SK-N-DZ (cell line): Measurements from ENCODE around the gene ATP13A1.
"Not testable (repeated sequence)": the region's sequence is repeated elsewhere in the genome, so short reads cannot be mapped to it uniquely, and the experiment has no call there.

Experiments used
- DNase-seq: peaks from one replicate; pipeline ENCODE4 v3.0.0-alpha.2; 2015; ENCODE audit warnings: low spot score
- small RNA-seq, 2 experiments: library from RNA; depleted of rRNA; stranded (forward); fragments of <200 nt; gene quantifications; one replicate each; pipeline ENCODE3, GENCODE V24; 2014

ATP13A1 gene

GRCh38 chr19:19623383-19623782 is 40.1 kb downstream of the ATP13A1 start:
- DNase-seq: no peak

- DNase-seq: no peak
Observed at GRCh38 chr19:19619849-19620210, 43.6 kb downstream of the ATP13A1 start.

DNA sequence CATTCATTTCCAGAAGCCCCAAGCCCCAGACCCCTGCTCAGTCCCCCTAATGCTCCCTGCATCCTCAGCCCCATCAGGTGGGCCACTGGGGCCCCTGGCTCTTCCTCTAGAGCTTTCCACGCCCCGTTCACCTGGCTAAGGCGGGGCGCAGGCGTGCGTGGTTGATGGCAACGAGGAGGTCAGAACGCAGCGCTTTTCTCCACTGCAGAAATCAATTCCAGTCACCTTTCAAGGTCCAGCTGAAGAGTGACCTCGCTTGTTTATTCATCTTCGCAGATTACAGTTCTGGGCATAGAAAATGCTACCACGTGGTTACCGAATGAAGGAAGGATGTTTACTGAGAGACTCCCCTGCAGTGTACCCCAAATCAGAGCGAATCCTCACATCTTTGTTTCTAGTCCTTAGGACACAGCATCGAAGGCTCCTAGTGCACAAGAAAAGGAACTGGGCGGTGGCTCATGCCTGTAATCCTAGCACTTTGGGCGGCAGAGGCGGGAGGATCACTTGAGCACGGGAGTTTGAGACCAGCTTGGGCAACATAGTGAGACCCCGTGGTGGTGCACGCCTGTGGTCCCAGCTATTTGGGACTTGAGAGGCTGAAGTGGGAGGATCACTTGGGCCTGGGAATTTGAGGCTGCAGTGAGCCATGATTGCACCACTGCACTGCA is 44.2 kb downstream of the ATP13A1 start:
- DNase-seq: no peak

DNA sequence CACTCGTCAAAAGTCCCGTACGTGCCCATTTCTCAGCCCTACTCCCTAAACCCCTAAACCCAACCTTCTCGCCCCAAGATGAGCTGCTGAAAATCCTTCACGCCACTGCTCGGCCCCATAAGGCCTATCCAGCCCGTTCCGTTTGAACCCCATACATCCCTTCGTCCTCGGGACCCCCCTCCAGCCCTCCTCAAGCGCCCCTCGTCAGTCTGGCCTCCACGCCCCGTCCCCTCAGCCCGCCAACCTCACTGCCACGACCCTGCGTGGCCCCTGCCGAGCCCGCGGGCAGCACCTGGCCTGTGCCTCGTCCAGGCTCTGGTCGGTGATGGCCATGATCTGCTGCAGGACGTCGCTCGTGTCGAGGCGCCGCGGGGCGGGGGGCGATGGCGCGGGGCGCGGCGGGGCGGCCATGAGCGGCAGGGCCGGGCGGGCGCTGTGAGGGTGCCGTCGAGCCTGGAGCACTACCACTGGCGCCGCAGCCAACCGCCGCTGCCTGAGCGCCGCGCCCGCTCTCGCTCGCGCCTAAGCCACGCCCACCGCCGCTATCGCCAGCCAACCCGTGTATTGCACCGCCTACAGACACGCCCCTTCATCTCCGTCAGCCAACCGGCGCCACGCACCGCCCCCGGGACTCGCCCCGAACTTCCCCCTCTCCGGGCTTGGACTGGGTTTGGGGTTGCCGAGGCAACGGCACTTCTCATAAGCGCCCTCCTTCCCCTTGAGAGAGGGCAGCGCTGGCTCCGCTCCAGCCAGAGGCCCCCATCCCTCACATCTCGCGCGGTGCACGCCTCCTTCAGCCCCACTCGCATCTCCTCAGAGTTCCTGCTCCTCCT is 45.0 kb downstream of the ATP13A1 start, which contains the start of gene PBX4:
Gene PBX4 (minus strand): TSS at position 469 of the 833 bp plus-strand sequence. CDS start 58 bp downstream, at position 411.
- peak; percentile 96 for DNase-seq

DNA sequence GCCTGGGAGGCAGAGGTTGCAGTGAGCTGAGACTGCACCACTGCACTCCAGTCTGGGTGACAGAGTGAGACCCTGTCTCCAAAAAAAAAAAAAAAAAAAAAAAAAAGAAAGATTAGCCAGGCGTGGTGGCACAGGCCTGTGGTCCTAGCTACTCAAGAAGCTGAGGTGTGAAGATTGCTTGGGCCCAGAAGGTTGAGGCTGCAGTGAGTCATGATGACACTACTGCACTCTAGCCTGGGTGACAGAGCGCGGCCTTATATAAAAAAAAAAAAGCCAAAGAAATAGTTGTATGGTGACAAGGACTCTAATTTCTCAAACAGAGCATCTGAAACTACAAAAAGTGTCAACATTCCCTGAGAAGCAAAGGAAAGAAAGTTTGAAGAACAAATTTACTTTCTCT is 48.4 kb downstream of the ATP13A1 start:
- no peak for DNase-seq

- DNase-seq: no peak
Observed at GRCh38 chr19:19613506-19613905, 50.0 kb downstream of the ATP13A1 start.

DNA sequence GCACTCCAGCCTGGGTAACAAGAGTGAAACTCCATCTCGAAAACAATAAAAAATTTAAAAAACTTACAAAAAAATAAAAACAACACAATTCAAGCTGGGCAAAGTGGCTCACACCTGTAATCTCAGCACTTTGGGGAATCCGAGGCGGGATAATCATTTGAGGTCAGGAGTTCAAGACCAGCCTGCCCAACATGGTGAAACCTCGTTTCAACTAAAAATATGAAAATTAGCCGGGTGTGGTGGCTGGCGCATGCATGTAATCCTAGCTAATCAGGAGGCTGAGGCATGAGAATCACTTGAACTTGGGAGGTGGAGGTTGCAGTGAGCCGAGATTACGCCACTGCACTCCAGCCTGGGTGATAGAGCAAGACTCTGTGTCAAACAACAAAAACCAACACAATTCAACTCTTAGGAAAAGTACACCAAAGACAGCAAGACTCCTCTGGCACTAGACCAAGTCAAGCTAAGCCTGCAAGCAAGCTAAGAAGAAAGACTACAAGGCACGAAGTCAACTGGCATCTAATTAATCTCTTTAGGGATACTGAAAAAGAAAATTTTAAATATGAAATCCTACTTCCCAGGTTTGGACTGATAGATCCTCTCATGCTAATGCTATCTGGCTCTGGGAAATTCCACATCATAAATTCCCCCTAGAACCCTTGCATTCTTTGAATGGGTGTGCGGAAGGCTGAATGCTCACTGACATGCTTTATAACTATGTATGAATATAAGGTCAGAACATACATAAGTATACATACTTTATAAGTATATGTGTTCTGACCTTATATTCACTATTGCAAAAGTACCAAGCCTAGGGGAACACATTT is 52.9 kb downstream of the ATP13A1 start:
- no peak for DNase-seq

GRCh38 chr19:19606686-19607085 is 56.8 kb downstream of the ATP13A1 start:
- DNase-seq: not testable (repeated sequence)

DNA sequence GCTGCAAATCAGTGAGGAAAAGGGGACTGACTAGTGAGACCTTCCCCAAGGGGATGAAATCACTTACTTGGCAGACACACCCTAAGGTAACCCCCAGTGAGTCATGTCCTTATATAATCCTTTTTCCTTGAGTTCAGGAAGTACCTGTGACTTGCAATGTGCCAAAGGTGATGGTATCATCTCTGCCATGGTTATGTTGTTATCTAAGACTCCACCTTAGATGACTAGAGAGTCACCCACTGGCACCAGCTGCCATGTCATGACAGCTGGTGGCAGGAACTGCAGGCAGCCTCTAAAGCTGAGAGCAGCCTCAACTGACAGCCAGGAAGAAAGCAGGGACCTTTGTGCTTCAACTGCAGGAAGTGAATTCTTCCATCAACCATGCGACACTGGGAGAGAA is 57.5 kb downstream of the ATP13A1 start:
- DNase-seq: no peak

DNA sequence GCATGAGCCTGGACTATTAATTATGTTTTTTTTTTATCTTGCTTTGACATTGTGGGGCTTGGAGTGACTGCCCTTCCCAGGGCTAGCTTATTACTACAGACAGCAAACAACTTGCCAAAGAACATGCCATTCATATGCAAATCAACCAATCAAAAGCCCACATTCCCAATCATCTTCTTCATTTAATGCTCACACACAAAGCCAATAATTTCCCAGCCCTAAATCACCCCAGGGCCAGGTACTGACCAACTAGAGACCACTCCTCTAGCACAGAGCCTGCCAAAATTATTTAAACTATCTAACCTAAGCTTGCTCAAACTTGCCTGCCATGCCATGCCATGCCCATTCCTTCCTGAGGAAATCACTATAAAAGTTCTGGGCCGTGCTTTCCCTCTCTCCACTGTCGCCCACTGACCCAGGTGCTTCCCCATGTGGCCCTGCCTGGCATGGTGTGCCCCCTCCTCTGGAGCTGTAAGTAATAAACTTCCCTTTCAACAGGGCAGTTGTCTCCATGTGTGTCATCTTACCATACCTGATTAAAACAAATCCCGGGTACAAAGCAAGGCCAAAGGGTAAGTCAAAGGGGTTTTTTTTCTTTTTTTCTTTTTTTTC is 60.7 kb downstream of the ATP13A1 start:
- DNase-seq: no peak

DNA sequence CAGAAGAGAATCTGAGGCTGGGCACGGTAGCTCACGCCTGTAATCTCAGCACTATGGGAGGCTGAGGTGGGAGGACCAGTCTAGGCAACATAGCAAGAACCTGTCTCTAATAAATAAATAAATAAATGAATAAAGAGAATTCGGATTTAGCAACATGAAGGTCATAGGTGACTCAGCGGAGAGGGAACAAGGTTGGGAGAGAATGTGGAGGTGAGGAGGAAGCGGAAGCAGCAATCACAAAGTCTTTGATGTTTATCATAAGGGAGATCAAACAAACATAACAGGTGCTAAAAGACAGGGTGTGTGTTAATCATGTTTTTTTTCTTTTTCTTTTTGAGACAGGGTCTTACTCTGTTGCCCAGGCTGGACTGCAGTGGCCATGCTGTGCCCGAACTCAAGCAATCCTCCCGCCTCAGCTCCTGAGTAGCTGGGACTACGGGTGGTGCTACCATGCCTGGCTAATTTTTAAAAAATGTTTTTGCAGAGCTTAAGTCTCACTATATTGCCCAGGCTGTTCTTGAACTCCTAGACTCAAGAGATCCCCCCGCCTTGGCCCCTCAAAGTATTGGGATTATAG is 61.3 kb downstream of the ATP13A1 start:
- no peak for DNase-seq

DNA sequence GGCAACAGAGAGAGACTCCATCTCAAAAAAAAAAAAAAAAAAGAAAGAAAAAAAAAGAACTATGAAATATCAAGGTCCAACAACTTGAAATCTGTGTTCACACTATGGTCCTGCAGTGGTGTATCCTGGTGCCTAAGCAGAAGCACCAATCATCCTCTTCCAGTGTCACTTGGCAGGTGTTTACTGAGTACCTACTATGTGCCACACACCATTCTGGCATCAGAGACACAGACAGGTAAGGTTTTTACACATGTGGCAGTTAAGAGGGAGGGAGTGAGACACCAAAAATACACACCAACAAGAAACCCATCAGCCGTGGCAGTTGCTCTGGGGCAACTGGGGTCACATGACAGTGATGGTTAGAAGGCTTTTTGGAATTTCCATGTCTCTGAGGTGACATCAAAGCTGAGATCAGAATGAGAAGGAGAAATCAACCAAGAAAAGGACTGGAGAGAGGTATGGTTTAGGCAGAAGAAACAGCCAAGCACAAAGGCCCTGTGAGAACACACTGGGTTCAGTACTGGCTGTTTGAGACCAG is 62.6 kb downstream of the ATP13A1 start:
- DNase-seq: no peak

DNA sequence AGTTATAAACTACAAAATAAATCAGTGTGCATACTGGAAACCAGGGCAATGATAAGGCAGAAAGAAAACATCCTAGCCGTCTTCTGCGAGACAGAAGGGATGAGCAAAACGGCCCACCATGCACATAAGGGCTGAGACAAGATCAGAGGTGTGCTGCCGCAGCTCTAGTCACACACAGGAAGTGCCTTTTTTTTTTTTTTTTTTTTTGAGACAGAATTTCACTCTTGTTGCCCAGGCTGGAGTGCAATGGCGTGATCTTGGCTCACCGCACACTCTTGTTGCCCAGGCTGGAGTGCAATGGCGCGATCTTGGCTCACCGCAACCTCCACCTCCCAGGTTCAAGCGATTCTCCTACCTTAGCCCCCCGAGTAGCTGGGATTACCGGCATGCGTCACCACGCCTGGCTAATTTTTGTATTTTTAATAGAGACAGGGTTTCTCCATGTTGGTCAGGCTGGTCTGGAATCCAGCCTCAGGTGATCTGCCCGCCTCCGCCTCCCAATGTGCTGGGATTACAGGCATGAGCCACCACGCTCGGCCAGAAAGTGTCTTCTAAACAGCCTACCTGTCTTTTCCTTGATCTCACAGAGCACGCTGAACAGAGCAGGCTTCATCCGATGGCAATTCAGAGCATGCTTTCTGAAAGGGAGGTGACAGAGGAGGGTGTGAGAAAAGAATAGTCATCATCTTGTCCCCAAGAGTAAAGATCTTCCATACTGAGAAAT is 64.6 kb downstream of the ATP13A1 start:
- DNase-seq: not testable (repeated sequence)

- DNase-seq: no peak
Observed at GRCh38 chr19:19597809-19598306, 65.6 kb downstream of the ATP13A1 start.

Small RNA genes lying within 50 kb of the gene (small RNA-seq; reads per million reads assigned to genes)
- 0 reads per million in 2 experiments for gene AC011458.2
